PC-9 (cell line): ENCODE measurements around the gene CSNK1G3.

Experiments used
- EZH2 ChIP-seq: fragments of 200-600 bp; sonication (generic); IDR thresholded peaks from 2 replicates; pipeline ENCODE4 v1.8.0; 2017; ENCODE audit warnings: antibody characterized with exemption, low read depth
- TF ChIP-seq, protein P1 (sequence below): fragments of 200-600 bp; sonication (generic); conservative IDR thresholded peaks from 2 replicates; pipeline ENCODE4 v1.6.1; 2017; ENCODE audit warnings: mixed run types, antibody characterized with exemption, mild to moderate bottlenecking, moderate library complexity

GRCh38 chr5:123561230-123561629 is 49.3 kb downstream of the CSNK1G3 start:
- TF ChIP-seq, protein P1, sequence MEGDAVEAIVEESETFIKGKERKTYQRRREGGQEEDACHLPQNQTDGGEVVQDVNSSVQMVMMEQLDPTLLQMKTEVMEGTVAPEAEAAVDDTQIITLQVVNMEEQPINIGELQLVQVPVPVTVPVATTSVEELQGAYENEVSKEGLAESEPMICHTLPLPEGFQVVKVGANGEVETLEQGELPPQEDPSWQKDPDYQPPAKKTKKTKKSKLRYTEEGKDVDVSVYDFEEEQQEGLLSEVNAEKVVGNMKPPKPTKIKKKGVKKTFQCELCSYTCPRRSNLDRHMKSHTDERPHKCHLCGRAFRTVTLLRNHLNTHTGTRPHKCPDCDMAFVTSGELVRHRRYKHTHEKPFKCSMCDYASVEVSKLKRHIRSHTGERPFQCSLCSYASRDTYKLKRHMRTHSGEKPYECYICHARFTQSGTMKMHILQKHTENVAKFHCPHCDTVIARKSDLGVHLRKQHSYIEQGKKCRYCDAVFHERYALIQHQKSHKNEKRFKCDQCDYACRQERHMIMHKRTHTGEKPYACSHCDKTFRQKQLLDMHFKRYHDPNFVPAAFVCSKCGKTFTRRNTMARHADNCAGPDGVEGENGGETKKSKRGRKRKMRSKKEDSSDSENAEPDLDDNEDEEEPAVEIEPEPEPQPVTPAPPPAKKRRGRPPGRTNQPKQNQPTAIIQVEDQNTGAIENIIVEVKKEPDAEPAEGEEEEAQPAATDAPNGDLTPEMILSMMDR: no peak
- no peak for TF ChIP-seq EZH2
